Heart left ventricle (tissue), 16 donors: ENCODE data around the gene ABCC1. TPM values are rescaled to one million over a fixed set of nuclear protein-coding genes. Genes with fewer than 3 reads are reported as not detected.
"Not testable (repeated sequence)": the region's sequence is repeated elsewhere in the genome, so short reads cannot be mapped to it uniquely, and the experiment has no call there.

ENCODE experiments used
- ATAC-seq, 4 donors: fragments of 200-7000 bp; cut with Tn5 transposase; one replicate each; pipeline ENCODE4 v1.9.1; 2020 to 2022; ENCODE audit warnings: moderate library complexity in 4 of 4, mild to moderate bottlenecking in 3 of 4, moderate number of reproducible peaks in 1 of 4
- DNase-seq, 5 donors: peaks; one replicate each; pipeline ENCODE4 v3.0.0-alpha.2; 2020
- H3K27ac ChIP-seq, 12 donors: fragments of 200-600 bp; sonication (generic) in 4 of 12; one replicate each; pipeline versions ENCODE4 v1.5.0 to v1.8.0; 2016 to 2022; ENCODE audit warnings: mild to moderate bottlenecking in 2 of 12
- H3K27me3 ChIP-seq, 9 donors: fragments of 200-600 bp; sonication (generic) in 2 of 9; one replicate each; pipeline versions ENCODE4 v1.5.1 to v1.8.0; 2016 to 2022; ENCODE audit warnings: mild to moderate bottlenecking in 3 of 9
- H3K36me3 ChIP-seq, 9 donors: fragments of 200-600 bp; sonication (generic) in 2 of 9; one replicate each; pipeline versions ENCODE4 v1.5.0 to v1.8.0; 2018 to 2022; ENCODE audit warnings: mild to moderate bottlenecking in 2 of 9
- H3K4me1 ChIP-seq, 12 donors: fragments of 200-600 bp; sonication (generic) in 4 of 12; one replicate each; pipeline versions ENCODE4 v1.5.0 to v1.8.0; 2016 to 2022; ENCODE audit warnings: mild to moderate bottlenecking in 3 of 12
- H3K4me3 ChIP-seq, 12 donors: fragments of 200-600 bp; sonication (generic) in 4 of 12; one replicate each; pipeline versions ENCODE4 v1.5.0 to v1.8.0; 2017 to 2022; ENCODE audit warnings: mild to moderate bottlenecking in 9 of 12, moderate library complexity in 4 of 12
- H3K9me3 ChIP-seq, 12 donors: fragments of 200-600 bp; sonication (generic) in 4 of 12; one replicate each; pipeline versions ENCODE4 v1.5.0 to v1.8.0; 2016 to 2022; ENCODE audit warnings: mild to moderate bottlenecking in 1 of 12
- CTCF ChIP-seq, 12 donors: fragments of 200-600 bp; sonication (generic) in 4 of 12; IDR thresholded peaks; one replicate each; pipeline versions ENCODE4 v1.5.0 to v1.8.0; 2018 to 2022; ENCODE audit warnings: antibody characterized with exemption in 12 of 12, mild to moderate bottlenecking in 5 of 12
- POLR2A ChIP-seq, 2 donors: fragments of 450-650 bp; IDR thresholded peaks; one replicate each; pipeline ENCODE4 v1.6.1; 2017; ENCODE audit warnings: antibody characterized with exemption in 2 of 2, mild to moderate bottlenecking in 2 of 2, moderate library complexity in 2 of 2
- WGBS, 4 donors: extraction: QIAGEN DNeasy Blood & Tissue Kit in 2 of 4; methylation state at CpG; one replicate each; pipeline versions ENCODE4 v1.1.5 to v1.1.7; 2013 to 2018; 5-methylcytosine and 5-hydroxymethylcytosine counted together
- intact Hi-C, 10 donors: fragments of 100-400 bp; cut with DNase I; formaldehyde crosslinking; loops; one replicate each; pipeline versions ENCODE4 v1.11.1 to v1.14.2; 2022
- polyA plus RNA-seq, 2 donors: library from polyadenylated mRNA; stranded (reverse); fragments of 200-250 nt; gene quantifications; one replicate each; pipeline ENCODE4 v1.2.3, GENCODE V29; 2013
- total RNA-seq, 9 donors: library from RNA; depleted of rRNA in 2 of 9; stranded (reverse); fragments of >200 nt in 2 of 9; fragmentation: NEBNext Ultra II Directional in 3 of 9; extraction: Animal tissue kit (Norgen Biotek cat#: 25700) in 3 of 9; gene quantifications; one replicate each; pipeline versions ENCODE4 v1.1.0 to v1.2.4, GENCODE V29; 2016 to 2023
- donor health status: ischemic (EF 13 %, LVEDD 7.1; RV severe dilation, severe dysfunction).
- donor health status: healthy with polysubstance abuse.
- donor health status: DM: no; HTN: yes; CAD: no.
- donor health status: DM: no; HTN: no; CAD: no.
- donor health status: ischemic (EF 25% LVEDD 6.9; RV normal size, moderate dysfunction).
- donor health status: ischemic (EF 25% LVEDD 5.7; RV mildly dilated, moderate dysfunction).
- donor health status: healthy.
- donor health status: DM: yes; HTN: yes; CAD: no.
- donor health status: ischemic (EF 35%, LVEDD 5.7; RV mildly dilated, moderate dysfunction).
- donor health status: nonischemic (EF 11% LVEDD 7.7; RV severe dilation, severe dysfunction).
- donor health status: DM: yes; HTN: yes; CAD: no.
- donor health status: PGD.
- donor health status: ischemic (EF 29% LVEDD 5.4; RV normal size, mild dysfunction).
- donor health status: nonischemic (EF 23%, LVEDD 6.1; RV moderate dilation, normal function).

ABCC1 gene
- total and polyA plus RNA-seq, 11 donors: 8.1 to 28.0 (median 22.4) TPM

- no peaks in the 10 kb centered on the region for H3K4me1 ChIP-seq
- no peak overlapping the region for H3K27ac ChIP-seq
- H3K27me3 ChIP-seq: no peaks in the 10 kb centered on the region
- H3K4me3 ChIP-seq: no peak overlapping the region
- intact Hi-C loops: no loop called here
- TF ChIP-seq CTCF (IDR thresholded peaks at IDR 0.05) (no peak), POLR2A (IDR thresholded peaks at IDR 0.05) (no peak)
- H3K9me3 ChIP-seq: peaks cover 0 to 12% (median 0%) of the 10 kb centered on the region in 12 donors
- no peaks in the 10 kb centered on the region for H3K36me3 ChIP-seq
- 76 to 87% (median 83%) methylated on average over 4 of the region's 4 CpGs for WGBS, 4 donors
- DNase-seq: no peak
- ATAC-seq: no peak
These were observed 15.6 kb upstream of the ABCC1 start for GRCh38 chr16:15933781-15934180.

GRCh38 chr16:15934991-15935390, 14.4 kb upstream of the ABCC1 start:
- intact Hi-C loops: no loop called here
- no peak for TF ChIP-seq POLR2A (IDR thresholded peaks at IDR 0.05)
- no peak for TF ChIP-seq CTCF (IDR thresholded peaks at IDR 0.05)
- H3K4me3 ChIP-seq: no peak overlapping the region
- ATAC-seq (no peak), DNase-seq (no peak)
- H3K4me1 ChIP-seq: no peaks in the 10 kb centered on the region
- no peaks in the 10 kb centered on the region for H3K27me3 ChIP-seq
- no peak overlapping the region for H3K27ac ChIP-seq
- H3K36me3 ChIP-seq: no peaks in the 10 kb centered on the region
- H3K9me3 ChIP-seq: peaks cover 0 to 12% (median 0%) of the 10 kb centered on the region in 12 donors

- 93 to 94% (median 94%) methylated on average over 6 of the region's 6 CpGs for WGBS, 4 donors
- H3K27me3 ChIP-seq, intact Hi-C loops, H3K4me1 ChIP-seq, H3K27ac ChIP-seq, H3K4me3 ChIP-seq, ATAC-seq, DNase-seq, H3K36me3 ChIP-seq: not testable (repeated sequence)
- H3K9me3 ChIP-seq: peaks cover 0 to 12% (median 0%) of the 10 kb centered on the region in 12 donors
These were observed 12.6 kb upstream of the ABCC1 start for GRCh38 chr16:15936809-15937208.

GRCh38 chr16:15942931-15943690, 6.3 kb upstream of the ABCC1 start:
- DNase-seq (no peak), ATAC-seq (no peak)
- intact Hi-C loops: loop anchor here in 4 of 10 donors (5.0 to 10.0 kb wide), 4 partner anchors 48 to 182 kb away; no protein-coding TSS in a partner anchor
- H3K9me3 ChIP-seq: no peaks in the 10 kb centered on the region
- H3K4me1 ChIP-seq: peaks cover 0 to 7% (median 0%) of the 10 kb centered on the region in 12 donors
- no peak overlapping the region for H3K27ac ChIP-seq
- TF ChIP-seq POLR2A (IDR thresholded peaks at IDR 0.05) (no peak), CTCF (IDR thresholded peaks at IDR 0.05) (no peak)
- H3K27me3 ChIP-seq: no peaks in the 10 kb centered on the region
- H3K36me3 ChIP-seq: no peaks in the 10 kb centered on the region
- no peak overlapping the region for H3K4me3 ChIP-seq
- WGBS, 4 donors: 80 to 88% (median 82%) methylated on average over 6 of the region's 6 CpGs
